Measurements from ENCODE around the gene VEGFA.

GRCh38 chr6:43803783-43804549 lies 34.0 kb downstream of the VEGFA start:
- TF ChIP-seq RARB (CRISPR knock-in tag; IDR thresholded peaks at IDR 0.05), result no peak
- no peak for TF ChIP-seq POLR2A (IDR thresholded peaks at IDR 0.05; ENCODE audit: low read length)
- TF ChIP-seq MAFK (IDR thresholded peaks at IDR 0.05; ENCODE audit: partially characterized antibody), result no peak

All from A549 (cell line).